ENCODE measurements around the gene SLC9A9. TPM values are rescaled to one million over a fixed set of nuclear protein-coding genes. Genes with fewer than 3 reads are reported as not detected.

Gene SLC9A9
- total RNA-seq, 4 donors from 2014 or later = 15.1 to 41.1 (median 20.7) TPM

- TF ChIP-seq CTCF (IDR thresholded peaks at IDR 0.05; ENCODE audit: low read depth) = no peak
Observed at GRCh38 chr3:143326983-143327778, 521.1 kb downstream of the SLC9A9 start.

- no peak for TF ChIP-seq CTCF (IDR thresholded peaks at IDR 0.05; ENCODE audit: low read depth)
Observed at GRCh38 chr3:143321058-143321769, 527.1 kb downstream of the SLC9A9 start.

GRCh38 chr3:143315766-143316165 lies 532.5 kb downstream of the SLC9A9 start:
- TF ChIP-seq CTCF (IDR thresholded peaks at IDR 0.05; ENCODE audit: low read depth) = no peak

GRCh38 chr3:143314251-143315093 lies 533.8 kb downstream of the SLC9A9 start:
- TF ChIP-seq CTCF (IDR thresholded peaks at IDR 0.05; ENCODE audit: low read depth) = no peak

- no peak for TF ChIP-seq CTCF (IDR thresholded peaks at IDR 0.05; ENCODE audit: low read depth)
Observed at GRCh38 chr3:143313893-143314188, 534.4 kb downstream of the SLC9A9 start.

GRCh38 chr3:143313025-143313892 lies 535.0 kb downstream of the SLC9A9 start:
- no peak for TF ChIP-seq CTCF (IDR thresholded peaks at IDR 0.05; ENCODE audit: low read depth)
